ENCODE data around the gene RABAC1. TPM values are rescaled to one million over a fixed set of nuclear protein-coding genes. Genes with fewer than 3 reads are reported as not detected.

Gene RABAC1
- total and polyA plus RNA-seq, 2 donors (not counting 3 experiments of a cell fraction or from before 2014, with no cell fraction given): 178 to 591 TPM

DNA sequence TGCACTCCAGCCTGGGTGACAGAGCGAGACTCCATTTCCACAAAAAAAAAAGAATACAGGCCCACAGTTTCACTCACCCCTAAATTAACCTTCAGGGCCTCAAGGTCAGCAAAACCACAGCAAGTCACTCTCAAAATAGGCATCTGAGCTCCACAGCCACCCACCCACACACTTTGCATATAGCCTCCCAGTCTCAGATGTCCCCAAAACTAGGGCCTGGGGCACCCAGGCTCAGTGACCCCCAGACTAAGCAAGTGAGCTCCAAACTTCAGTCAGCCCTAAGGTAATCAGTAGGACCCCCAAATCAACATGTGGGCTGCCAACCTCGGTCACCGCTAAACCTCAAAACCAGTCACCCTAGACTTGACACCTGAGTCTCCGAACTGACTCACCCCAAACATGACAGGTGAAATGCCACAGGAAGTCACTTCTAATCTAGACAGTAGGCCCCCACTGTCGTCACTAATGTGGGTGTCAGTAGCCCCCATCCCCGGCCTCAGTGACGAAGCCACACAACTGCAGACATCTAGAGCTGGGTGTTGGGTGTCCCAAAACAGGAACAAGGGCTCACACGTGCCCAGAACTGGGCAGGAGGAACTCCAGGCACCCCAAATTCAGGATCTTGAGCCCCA lies 13.9 kb downstream of the RABAC1 start:
- H3K79me2 ChIP-seq (ENCODE audit: control insufficient read depth, insufficient read depth, low read length): no peaks in the 10 kb centered on the region
- H3K9ac ChIP-seq (replicated peaks; ENCODE audit: extremely low read depth, insufficient read depth, low read length): no peak overlapping the region
- ChIA-PET CTCF (interaction anchor here (0.8 to 2.1 kb wide), 4 partner anchors 9 to 72 kb away, joined by 3 to 7 read pairs (median 3); no protein-coding TSS in a partner anchor), POLR2A (interaction anchor here (0.6 to 0.9 kb wide), 2 partner anchors 43 to 75 kb away, joined by 3 to 8 read pairs; no protein-coding TSS in a partner anchor)
- no peak overlapping the region for H3K27ac ChIP-seq (ENCODE audit: insufficient read depth, low read depth, low read length)
- TF ChIP-seq FOS (IDR thresholded peaks at IDR 0.05; ENCODE audit: borderline replicate concordance, insufficient read depth, low read length) (no peak), MYC (IDR thresholded peaks at IDR 0.05; ENCODE audit: low read depth, low read length) (no peak), GATA2 (IDR thresholded peaks at IDR 0.05; ENCODE audit: insufficient read depth, insufficient read length, low read depth, low read length) (no peak), POLR2A (IDR thresholded peaks at IDR 0.05; ENCODE audit: low read depth, low read length) (no peak), POLR2AphosphoS5 (IDR thresholded peaks at IDR 0.05; ENCODE audit: insufficient read depth, low read depth, low read length) (no peak), JUN (IDR thresholded peaks at IDR 0.05; ENCODE audit: borderline replicate concordance, insufficient read depth, insufficient read length, low read depth) (no peak), EZH2 (IDR thresholded peaks at IDR 0.05; ENCODE audit: borderline replicate concordance, low read depth, low read length, severe bottlenecking) (no peak)
- TF ChIP-seq, protein P1, sequence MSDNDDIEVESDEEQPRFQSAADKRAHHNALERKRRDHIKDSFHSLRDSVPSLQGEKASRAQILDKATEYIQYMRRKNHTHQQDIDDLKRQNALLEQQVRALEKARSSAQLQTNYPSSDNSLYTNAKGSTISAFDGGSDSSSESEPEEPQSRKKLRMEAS (IDR thresholded peaks at IDR 0.05; ENCODE audit: insufficient read depth, insufficient read length): no peak
- TF ChIP-seq, protein P2, sequence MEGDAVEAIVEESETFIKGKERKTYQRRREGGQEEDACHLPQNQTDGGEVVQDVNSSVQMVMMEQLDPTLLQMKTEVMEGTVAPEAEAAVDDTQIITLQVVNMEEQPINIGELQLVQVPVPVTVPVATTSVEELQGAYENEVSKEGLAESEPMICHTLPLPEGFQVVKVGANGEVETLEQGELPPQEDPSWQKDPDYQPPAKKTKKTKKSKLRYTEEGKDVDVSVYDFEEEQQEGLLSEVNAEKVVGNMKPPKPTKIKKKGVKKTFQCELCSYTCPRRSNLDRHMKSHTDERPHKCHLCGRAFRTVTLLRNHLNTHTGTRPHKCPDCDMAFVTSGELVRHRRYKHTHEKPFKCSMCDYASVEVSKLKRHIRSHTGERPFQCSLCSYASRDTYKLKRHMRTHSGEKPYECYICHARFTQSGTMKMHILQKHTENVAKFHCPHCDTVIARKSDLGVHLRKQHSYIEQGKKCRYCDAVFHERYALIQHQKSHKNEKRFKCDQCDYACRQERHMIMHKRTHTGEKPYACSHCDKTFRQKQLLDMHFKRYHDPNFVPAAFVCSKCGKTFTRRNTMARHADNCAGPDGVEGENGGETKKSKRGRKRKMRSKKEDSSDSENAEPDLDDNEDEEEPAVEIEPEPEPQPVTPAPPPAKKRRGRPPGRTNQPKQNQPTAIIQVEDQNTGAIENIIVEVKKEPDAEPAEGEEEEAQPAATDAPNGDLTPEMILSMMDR (IDR thresholded peaks at IDR 0.05; ENCODE audit: extremely low read depth in 1 of 2, insufficient read depth in 1 of 2, low read depth in 1 of 2, low read length in 2 of 2): no peak
- H2AFZ ChIP-seq (ENCODE audit: low read depth, low read length): no peak overlapping the region
- DNase-seq (ENCODE audit: low read depth, low spot score) (no peak), FAIRE-seq (no peak)
- H3K4me2 ChIP-seq (ENCODE audit: insufficient read depth, low read length): no peak overlapping the region
- no peaks in the 10 kb centered on the region for H3K36me3 ChIP-seq (ENCODE audit: control insufficient read depth in 2 of 2, extremely low read depth in 1 of 2, insufficient read depth in 2 of 2, low read length in 2 of 2)
- H3K27me3 ChIP-seq (ENCODE audit: control insufficient read depth in 2 of 2, insufficient read depth in 2 of 2, low read length in 2 of 2): peaks cover 4 to 9% of the 10 kb centered on the region in 2 experiments
- peaks cover 2% of the 10 kb centered on the region for H3K4me1 ChIP-seq (ENCODE audit: control insufficient read depth, extremely low read depth, insufficient read depth, low read length)
- no peaks in the 10 kb centered on the region for H3K9me1 ChIP-seq (replicated peaks; ENCODE audit: control insufficient read depth, extremely low read depth, insufficient read depth, low read length)
- no TSS peak for BruUV-seq (replicated peaks)
- H3K9me3 ChIP-seq (replicated peaks; ENCODE audit: control insufficient read depth, insufficient read depth, low read length): no peaks in the 10 kb centered on the region
- dilution Hi-C loops (cut with MboI; ENCODE audit: extremely low pct_ligation_motif_present, low sequenced_read_pairs): no loop called here
- H4K20me1 ChIP-seq (replicated peaks; ENCODE audit: control insufficient read depth, extremely low read depth, insufficient read depth, low read length): no peaks in the 10 kb centered on the region
- intact Hi-C loops (cut with micrococcal nuclease): no loop called here
- H3K4me3 ChIP-seq (replicated peaks in 1 of 3; ENCODE audit: insufficient read depth in 1 of 3, low read depth in 1 of 3, low read length in 3 of 3): no peak overlapping the region

Measured in endothelial cell of umbilical vein (primary cell).